H9 (cell line): ENCODE measurements around the gene GATD1. TPM values are rescaled to one million over a fixed set of nuclear protein-coding genes. Genes with fewer than 3 reads are reported as not detected.

Experiments
- DNase-seq: peaks from one replicate; pipeline ENCODE4 v3.0.0-alpha.2; 2017
- H2AFZ ChIP-seq: one replicate; pipeline ENCODE4 v1.6.1; 2013; ENCODE audit warnings: mild to moderate bottlenecking, low read length, control low read depth, moderate library complexity
- H2AK5ac ChIP-seq: 2 replicates; pipeline ENCODE4 v1.6.1; 2013; ENCODE audit warnings: low read length, control low read depth, mixed read lengths; ENCODE audit not compliant: insufficient read length
- H2BK120ac ChIP-seq: one replicate; pipeline ENCODE4 v1.6.1; 2013; ENCODE audit warnings: low read depth, mild to moderate bottlenecking, low read length, control low read depth, inconsistent platforms; ENCODE audit not compliant: poor library complexity, severe bottlenecking
- H2BK12ac ChIP-seq: 2 replicates; pipeline ENCODE4 v1.6.1; 2013; ENCODE audit warnings: low read length, control low read depth, mixed read lengths, low read depth; ENCODE audit not compliant: insufficient read length
- H2BK15ac ChIP-seq: 2 replicates; pipeline ENCODE4 v1.6.1; 2013; ENCODE audit warnings: low read depth, low read length, control low read depth
- H2BK20ac ChIP-seq: one replicate; pipeline ENCODE4 v1.6.1; 2013; ENCODE audit warnings: low read depth, mild to moderate bottlenecking, low read length, control low read depth, inconsistent platforms; ENCODE audit not compliant: poor library complexity, severe bottlenecking
- H2BK5ac ChIP-seq: 2 replicates; pipeline ENCODE4 v1.6.1; 2013; ENCODE audit warnings: low read length, control low read depth, mixed read lengths; ENCODE audit not compliant: insufficient read length
- H3K14ac ChIP-seq: 2 replicates; pipeline ENCODE4 v1.6.1; 2013; ENCODE audit warnings: low read length, control low read depth; ENCODE audit not compliant: insufficient read depth
- H3K18ac ChIP-seq: 2 replicates; pipeline ENCODE4 v1.6.1; 2013; ENCODE audit warnings: low read depth, mild to moderate bottlenecking, mixed read lengths, low read length, control low read depth; ENCODE audit not compliant: insufficient read length
- H3K23ac ChIP-seq: 2 replicates; pipeline ENCODE4 v1.6.1; 2013; ENCODE audit warnings: low read length, control low read depth, mixed read lengths, low read depth; ENCODE audit not compliant: insufficient read length
- H3K23me2 ChIP-seq: 2 replicates; pipeline ENCODE4 v1.6.1; 2013; ENCODE audit warnings: low read depth, mild to moderate bottlenecking, mixed read lengths, low read length, control low read depth; ENCODE audit not compliant: insufficient read length, poor library complexity, severe bottlenecking
- H3K27ac ChIP-seq: 2 replicates; pipeline ENCODE4 v1.5.1; 2013; ENCODE audit warnings: low read length, control low read depth, mixed read lengths, low read depth; ENCODE audit not compliant: insufficient read length
- H3K27me3 ChIP-seq: 2 replicates; pipeline ENCODE4 v1.6.1; 2013; ENCODE audit warnings: low read length, control low read depth, inconsistent platforms; ENCODE audit not compliant: insufficient read depth
- H3K4ac ChIP-seq: 2 replicates; pipeline ENCODE4 v1.6.1; 2013; ENCODE audit warnings: low read depth, mild to moderate bottlenecking, control low read depth, inconsistent platforms, low read length, moderate library complexity
- H3K4me1 ChIP-seq: 2 replicates; pipeline ENCODE4 v1.6.1; 2013; ENCODE audit warnings: low read length, control low read depth, inconsistent platforms; ENCODE audit not compliant: insufficient read depth
- H3K4me2 ChIP-seq: 2 replicates; pipeline ENCODE4 v1.6.1; 2013; ENCODE audit warnings: low read length, control low read depth, mixed read lengths; ENCODE audit not compliant: insufficient read length, insufficient read depth
- H3K56ac ChIP-seq: 2 replicates; pipeline ENCODE4 v1.6.1; 2013; ENCODE audit warnings: low read depth, mild to moderate bottlenecking, mixed read lengths, low read length, control low read depth; ENCODE audit not compliant: insufficient read length
- H3K79me1 ChIP-seq: 2 replicates; pipeline ENCODE4 v1.6.1; 2013; ENCODE audit warnings: low read depth, mild to moderate bottlenecking, moderate library complexity, low read length, control low read depth, inconsistent platforms; ENCODE audit not compliant: insufficient read depth, poor library complexity, severe bottlenecking
- H3K79me2 ChIP-seq: 2 replicates; pipeline ENCODE4 v1.6.1; 2013; ENCODE audit warnings: low read length, control low read depth, inconsistent platforms; ENCODE audit not compliant: insufficient read depth
- H3K9ac ChIP-seq: 2 replicates; pipeline ENCODE4 v1.6.1; 2013; ENCODE audit warnings: low read length, control low read depth, mixed read lengths; ENCODE audit not compliant: insufficient read length; ENCODE audit errors: extremely low read depth
- H3K9me3 ChIP-seq: one replicate; pipeline ENCODE4 v1.6.1; 2013; ENCODE audit warnings: low read depth, low read length, inconsistent platforms; ENCODE audit not compliant: control insufficient read depth
- H3T11ph ChIP-seq: one replicate; pipeline ENCODE4 v1.6.1; 2013; ENCODE audit warnings: mild to moderate bottlenecking, low read length, control low read depth, inconsistent platforms
- H4K20me1 ChIP-seq: one replicate; pipeline ENCODE4 v1.6.1; 2013; ENCODE audit not compliant: control insufficient read depth, insufficient read length, insufficient read depth
- H4K5ac ChIP-seq: 2 replicates; pipeline ENCODE4 v1.6.1; 2013; ENCODE audit warnings: low read depth, mild to moderate bottlenecking, mixed read lengths, low read length, control low read depth; ENCODE audit not compliant: insufficient read length
- H4K8ac ChIP-seq: replicated peaks from 2 replicates; pipeline ENCODE4 v1.6.1; 2013; ENCODE audit warnings: low read length, control low read depth, mixed read lengths, low read depth; ENCODE audit not compliant: insufficient read length
- H4K91ac ChIP-seq: 2 replicates; pipeline ENCODE4 v1.6.1; 2013; ENCODE audit warnings: low read depth, mild to moderate bottlenecking, moderate library complexity, mixed read lengths, low read length, control low read depth; ENCODE audit not compliant: insufficient read length
- H3K27ac Mint-ChIP-seq, 3 experiments: 2 replicates in 2 of 3; 3 replicates in 1 of 3; pipeline ENCODE4 v1.8.0; 2020 to 2021; ENCODE audit warnings: mixed read lengths in 3 of 3, mild to moderate bottlenecking in 1 of 3, moderate library complexity in 1 of 3
- H3K27me3 Mint-ChIP-seq: 2 replicates; pipeline ENCODE4 v1.8.0; 2021; ENCODE audit warnings: low read depth, mild to moderate bottlenecking, moderate library complexity, mixed read lengths
- H3K36me3 Mint-ChIP-seq, 3 experiments: 2 replicates in 2 of 3; 3 replicates in 1 of 3; pipeline ENCODE4 v1.8.0; 2020 to 2021; ENCODE audit warnings: low read depth in 3 of 3, mixed read lengths in 3 of 3; ENCODE audit not compliant: insufficient read depth in 1 of 3
- H3K4me1 Mint-ChIP-seq, 2 experiments: 2 replicates each; pipeline ENCODE4 v1.8.0; 2020; ENCODE audit warnings: mixed read lengths in 2 of 2
- H3K4me3 Mint-ChIP-seq, 2 experiments: 2 replicates in 1 of 2; 3 replicates in 1 of 2; pipeline ENCODE4 v1.8.0; 2020 to 2021; ENCODE audit warnings: mild to moderate bottlenecking in 2 of 2, mixed read lengths in 2 of 2, moderate library complexity in 1 of 2
- H3K9me3 Mint-ChIP-seq, 2 experiments: 2 replicates in 1 of 2; 3 replicates in 1 of 2; pipeline ENCODE4 v1.8.0; 2020; ENCODE audit warnings: mild to moderate bottlenecking in 2 of 2, mixed read lengths in 2 of 2, moderate library complexity in 1 of 2
- CTCF ChIP-seq: fragments of 200-600 bp; sonication (generic); conservative IDR thresholded peaks from 3 replicates; pipeline ENCODE4 v1.8.0; 2021; ENCODE audit warnings: antibody characterized with exemption, mild to moderate bottlenecking
- WGBS: extraction: QIAGEN DNeasy Blood & Tissue Kit; methylation state at CpG from one replicate; pipeline ENCODE4 v1.1.7; 2013; ENCODE audit warnings: missing lambda C conversion rate, low lambda C conversion rate, mixed read lengths; ENCODE audit not compliant: insufficient read length; ENCODE audit errors: extremely low coverage; 5-methylcytosine and 5-hydroxymethylcytosine counted together
- total RNA-seq: library from RNA; stranded (reverse); gene quantifications from 2 replicates; pipeline ENCODE4 v1.2.1, GENCODE V29; 2021

GATD1 gene
- total RNA-seq, 1 experiment from 2014 or later: 60.0 TPM

GRCh38 chr11:733072-733471 is 44.2 kb downstream of the GATD1 start:
- H3K9me3 Mint-ChIP-seq: peaks cover 12 to 15% of the 10 kb centered on the region in 2 experiments
- Histone ChIP-seq H2BK20ac (no peak overlapping the region), H2BK120ac (no peak overlapping the region), H3K27ac (no peak overlapping the region), H3K23me2 (no peaks in the 10 kb centered on the region), H2AFZ (no peak overlapping the region), H2AK5ac (no peak overlapping the region), H4K20me1 (no peaks in the 10 kb centered on the region), H3T11ph (no peak overlapping the region), H3K4me1 (no peaks in the 10 kb centered on the region), H4K5ac (no peak overlapping the region), H3K14ac (no peak overlapping the region), H3K23ac (no peak overlapping the region), H3K27me3 (no peaks in the 10 kb centered on the region), H3K4ac (no peak overlapping the region), H2BK5ac (no peak overlapping the region), H2BK15ac (no peak overlapping the region), H3K79me2 (no peaks in the 10 kb centered on the region), H3K9ac (no peak overlapping the region), H3K9me3 (no peaks in the 10 kb centered on the region), H4K91ac (no peak overlapping the region), H3K79me1 (no peaks in the 10 kb centered on the region), H2BK12ac (no peak overlapping the region), H3K4me2 (no peak overlapping the region), H4K8ac (no peak overlapping the region), H3K18ac (no peak overlapping the region), H3K56ac (no peak overlapping the region)
- no peak for TF ChIP-seq CTCF
- H3K36me3 Mint-ChIP-seq: peaks cover 3 to 11% (median 5%) of the 10 kb centered on the region in 3 experiments; a peak in 6 of 7 replicates
- no peak overlapping the region; a peak in 1 of 7 replicates for H3K27ac Mint-ChIP-seq
- WGBS: no CpG with 5 or more reads among the region's 20 CpGs
- no peak overlapping the region for H3K4me3 Mint-ChIP-seq
- DNase-seq: no peak
- H3K4me1 Mint-ChIP-seq: 0 out of 4 replicates have a peak, but pooled peaks cover 3 to 6% of the 10 kb centered on the region in 2 experiments
- peaks cover 11% of the 10 kb centered on the region for H3K27me3 Mint-ChIP-seq
